Stimulated activated CD8-positive, alpha-beta memory T cell treated with anti-CD3 and anti-CD28 coated beads, Interleukin-4, amount 100 ng/mL, for 4 hours (primary cell): ENCODE measurements around the gene FOXE3.

Source experiments
- DNase-seq, 2 donors: peaks; one replicate each; pipeline ENCODE4 v3.0.0-alpha.2; 2020; ENCODE audit warnings: low read depth in 2 of 2, low spot score in 1 of 2

FOXE3 gene

DNA sequence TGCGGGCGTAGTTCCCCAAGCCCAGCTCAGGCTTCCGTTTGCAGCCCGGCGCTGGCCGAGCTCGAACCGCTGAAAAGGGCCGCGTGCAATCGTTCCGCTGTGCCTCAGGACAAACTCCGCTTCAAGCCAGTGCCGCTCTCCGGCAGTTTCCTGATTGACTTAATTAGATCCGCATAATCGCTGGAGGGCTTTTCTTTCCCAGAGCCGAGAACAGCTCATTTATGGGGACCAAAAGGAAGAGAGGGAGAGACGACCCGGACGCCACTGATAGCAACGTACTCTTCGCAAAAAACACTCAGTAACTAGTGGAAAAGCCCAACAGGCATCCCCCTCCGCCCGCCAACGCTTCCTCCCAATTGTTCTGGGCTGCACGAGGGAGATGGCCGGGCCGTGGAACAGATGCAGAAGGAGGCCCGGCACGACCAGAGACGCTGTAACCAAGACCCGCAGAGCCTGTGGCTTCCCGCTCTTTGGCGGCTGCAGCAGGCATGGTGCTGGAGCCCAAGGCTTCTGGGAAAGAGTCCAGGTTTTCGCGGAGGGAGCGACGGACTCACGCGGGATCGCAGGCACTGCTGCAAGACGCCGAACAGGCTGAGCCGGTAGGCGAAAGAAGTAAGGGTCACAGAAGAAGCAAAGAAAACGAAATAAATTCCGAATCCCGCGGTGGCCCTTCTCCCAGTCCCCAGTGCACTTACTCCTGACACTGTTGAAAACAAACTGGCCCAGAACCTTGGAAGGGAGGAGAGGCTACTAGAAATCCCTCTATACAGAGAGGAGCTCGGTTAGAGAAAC, 18.2 kb downstream of the FOXE3 start:
- no peak for DNase-seq

DNA sequence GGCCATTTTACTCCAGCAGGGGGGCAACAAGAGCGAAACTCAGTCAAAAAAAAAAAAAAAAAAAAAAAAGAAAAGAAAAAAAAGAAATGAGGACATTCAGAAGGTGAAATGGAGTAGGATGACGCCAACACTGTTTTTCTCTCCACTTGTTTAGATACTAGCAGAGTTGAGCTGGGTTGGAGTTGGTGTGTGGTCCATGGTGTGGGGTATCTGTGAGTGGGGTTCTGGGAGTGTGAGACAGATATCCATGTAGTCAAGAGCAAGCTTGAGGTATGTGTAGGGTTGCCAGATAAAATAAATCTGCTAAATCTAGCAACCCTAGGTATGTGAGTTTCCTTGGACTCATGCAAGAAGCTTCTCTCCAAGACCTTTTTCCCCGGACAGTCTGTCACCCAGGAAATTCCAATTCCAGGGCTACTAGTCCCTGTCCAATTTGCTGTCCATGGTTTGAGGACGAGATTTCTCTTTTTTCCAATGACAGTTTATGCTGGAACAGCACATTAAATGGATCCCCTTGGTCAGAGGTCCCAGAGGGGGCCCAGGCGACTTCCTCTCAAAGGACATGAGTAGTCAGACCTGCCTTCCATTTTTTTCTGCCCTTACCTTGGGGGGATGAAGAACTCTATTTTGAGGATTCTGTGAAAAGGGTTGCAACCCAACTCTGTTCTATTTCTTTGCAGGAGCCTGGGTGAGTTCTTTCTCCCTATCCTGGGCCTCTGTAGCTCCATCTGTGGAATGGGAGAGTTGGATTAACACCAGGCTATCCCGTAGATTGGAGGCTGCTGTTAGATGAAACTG, 19.6 kb downstream of the FOXE3 start:
- DNase-seq = no peak

DNA sequence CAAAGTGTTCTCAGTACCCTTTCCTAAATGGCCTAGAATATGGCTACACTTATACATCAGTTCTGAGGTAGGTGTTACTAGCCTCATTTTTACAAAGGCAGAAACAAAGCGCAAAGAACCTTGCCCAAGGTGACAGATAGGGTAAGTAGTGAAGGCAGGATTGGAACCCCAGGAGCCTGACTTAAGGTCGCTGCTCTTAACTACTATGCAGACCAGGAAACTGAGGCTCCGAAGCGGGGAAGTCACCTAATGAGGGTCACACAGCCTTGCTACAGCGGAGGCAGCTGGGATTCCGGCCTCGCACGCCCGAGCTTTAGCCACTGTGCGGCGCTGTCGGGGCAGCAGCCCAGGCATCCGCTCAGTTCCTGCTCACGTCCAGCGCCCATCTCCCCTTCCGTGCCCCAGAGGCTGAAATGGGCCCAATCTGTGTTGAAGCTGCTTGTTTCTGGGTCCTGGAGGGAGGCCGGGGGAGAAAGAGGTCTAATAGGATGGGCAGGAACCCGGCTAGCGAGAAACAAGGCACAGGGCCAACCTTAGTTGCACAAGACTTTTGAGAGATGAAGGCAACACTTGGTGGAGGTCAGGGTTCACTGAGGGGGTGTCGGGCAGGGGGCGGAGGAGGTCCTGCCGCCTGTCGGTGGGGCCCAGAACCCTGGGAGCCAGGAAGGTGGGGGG, 20.4 kb downstream of the FOXE3 start:
- peak; percentile 49 to 57 for DNase-seq

DNA sequence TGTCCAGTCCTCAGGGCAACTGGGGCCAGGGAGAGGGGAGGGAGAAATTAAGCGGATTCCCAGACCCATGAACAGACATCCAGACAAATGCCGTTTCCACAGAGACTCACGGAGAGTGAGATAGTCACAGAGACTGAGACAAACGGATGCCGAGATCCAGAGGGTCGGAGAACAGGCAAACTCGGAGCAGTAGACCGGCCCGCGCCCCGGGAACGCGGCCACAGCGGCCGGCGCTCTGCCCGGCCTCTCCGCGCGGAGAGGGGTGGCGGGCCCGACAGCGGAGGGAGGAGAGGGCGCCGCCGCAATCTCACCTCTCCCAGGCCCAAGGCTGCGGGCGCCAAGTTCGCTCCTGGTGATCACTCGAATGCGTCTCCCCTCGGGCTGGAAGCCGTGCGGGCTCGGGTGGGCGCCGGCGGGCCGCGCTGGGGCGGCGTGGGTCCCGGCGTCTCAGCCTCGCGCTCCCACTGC, 20.9 kb downstream of the FOXE3 start:
- no peak for DNase-seq

DNA sequence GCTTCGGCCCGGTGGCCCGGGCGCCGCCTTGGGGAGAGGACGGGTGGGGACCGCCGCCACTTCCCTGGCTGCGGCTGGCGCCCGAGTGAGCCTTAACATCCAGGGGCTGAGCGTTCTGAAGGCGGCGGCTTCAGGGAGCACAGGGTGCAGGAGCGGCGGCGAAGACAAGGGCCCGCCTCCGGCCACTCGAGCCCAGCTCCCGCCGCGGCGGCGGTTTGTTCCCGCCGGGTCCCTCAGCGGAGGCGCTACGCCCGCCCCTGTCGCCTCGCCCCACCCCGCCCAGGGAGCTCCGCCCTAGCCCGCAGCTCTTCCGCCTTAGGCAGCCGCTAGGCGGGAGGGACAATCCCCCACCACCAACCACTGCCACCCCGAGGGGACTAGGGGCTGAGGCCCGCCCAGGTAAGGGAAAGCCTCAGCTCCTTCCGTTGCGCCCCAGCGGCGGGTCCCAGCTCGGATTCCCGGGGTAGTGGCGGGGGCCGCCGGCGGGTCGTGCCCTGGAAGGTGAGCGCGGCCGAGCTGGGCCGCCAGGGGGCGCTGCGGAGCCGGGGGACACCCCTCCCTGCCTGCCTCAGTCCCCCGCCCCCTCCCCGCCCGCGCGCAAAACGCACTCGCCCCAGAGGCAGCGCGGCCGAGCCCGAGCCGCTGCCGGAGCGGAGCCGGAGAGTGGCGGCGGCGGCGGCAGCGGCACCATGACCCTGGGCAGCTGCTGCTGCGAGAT, 21.5 kb downstream of the FOXE3 start, which contains the start of gene FOXD2:
Gene FOXD2 (plus strand): TSS at position 598 of the 718 bp plus-strand sequence. CDS start 92 bp downstream, at position 690.
- DNase-seq = peak; percentile 80 to 87

DNA sequence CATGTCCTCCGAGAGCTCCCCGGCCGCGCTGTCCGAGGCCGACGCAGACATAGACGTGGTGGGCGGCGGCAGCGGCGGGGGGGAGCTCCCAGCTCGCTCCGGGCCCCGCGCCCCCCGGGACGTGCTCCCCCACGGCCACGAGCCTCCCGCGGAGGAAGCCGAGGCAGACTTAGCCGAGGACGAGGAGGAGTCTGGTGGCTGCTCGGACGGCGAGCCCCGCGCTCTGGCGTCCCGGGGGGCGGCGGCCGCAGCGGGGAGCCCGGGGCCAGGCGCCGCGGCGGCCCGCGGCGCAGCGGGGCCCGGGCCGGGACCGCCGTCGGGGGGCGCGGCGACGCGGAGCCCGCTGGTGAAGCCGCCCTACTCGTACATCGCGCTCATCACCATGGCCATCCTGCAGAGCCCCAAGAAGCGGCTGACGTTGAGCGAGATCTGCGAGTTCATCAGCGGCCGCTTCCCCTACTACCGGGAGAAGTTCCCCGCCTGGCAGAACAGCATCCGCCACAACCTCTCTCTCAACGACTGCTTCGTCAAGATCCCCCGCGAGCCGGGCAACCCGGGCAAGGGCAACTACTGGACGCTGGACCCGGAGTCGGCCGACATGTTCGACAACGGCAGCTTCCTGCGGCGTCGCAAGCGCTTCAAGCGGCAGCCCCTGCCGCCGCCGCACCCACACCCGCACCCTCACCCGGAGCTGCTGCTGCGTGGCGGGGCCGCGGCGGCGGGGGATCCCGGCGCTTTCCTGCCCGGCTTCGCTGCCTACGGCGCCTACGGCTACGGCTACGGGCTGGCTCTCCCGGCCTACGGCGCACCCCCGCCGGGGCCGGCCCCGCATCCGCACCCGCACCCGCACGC, 22.3 kb downstream of the FOXE3 start:
- DNase-seq = no peak

DNA sequence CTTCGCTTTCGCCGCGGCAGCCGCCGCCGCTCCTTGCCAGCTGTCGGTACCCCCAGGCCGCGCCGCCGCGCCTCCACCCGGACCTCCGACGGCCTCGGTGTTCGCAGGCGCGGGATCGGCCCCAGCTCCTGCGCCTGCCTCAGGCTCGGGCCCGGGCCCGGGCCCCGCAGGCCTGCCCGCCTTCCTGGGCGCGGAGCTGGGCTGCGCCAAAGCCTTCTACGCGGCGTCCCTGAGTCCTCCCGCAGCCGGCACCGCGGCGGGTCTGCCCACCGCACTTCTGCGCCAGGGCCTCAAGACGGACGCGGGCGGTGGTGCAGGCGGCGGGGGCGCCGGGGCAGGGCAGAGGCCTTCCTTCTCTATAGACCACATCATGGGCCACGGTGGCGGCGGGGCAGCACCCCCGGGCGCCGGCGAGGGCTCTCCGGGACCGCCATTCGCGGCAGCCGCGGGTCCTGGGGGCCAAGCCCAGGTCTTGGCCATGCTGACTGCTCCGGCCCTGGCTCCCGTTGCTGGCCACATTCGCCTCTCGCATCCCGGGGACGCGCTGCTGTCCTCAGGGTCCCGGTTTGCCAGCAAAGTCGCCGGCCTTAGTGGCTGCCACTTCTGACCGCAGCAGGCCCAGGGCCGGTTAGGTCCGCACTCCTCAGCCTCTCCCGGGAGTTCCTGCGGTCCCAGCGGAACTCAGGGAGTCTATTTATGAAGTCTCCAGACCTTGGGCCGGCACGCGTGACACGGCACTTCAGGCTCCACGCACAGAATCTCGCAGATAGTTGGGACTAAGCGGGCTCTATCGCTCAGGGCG, 23.1 kb downstream of the FOXE3 start:
- DNase-seq = no peak

DNA sequence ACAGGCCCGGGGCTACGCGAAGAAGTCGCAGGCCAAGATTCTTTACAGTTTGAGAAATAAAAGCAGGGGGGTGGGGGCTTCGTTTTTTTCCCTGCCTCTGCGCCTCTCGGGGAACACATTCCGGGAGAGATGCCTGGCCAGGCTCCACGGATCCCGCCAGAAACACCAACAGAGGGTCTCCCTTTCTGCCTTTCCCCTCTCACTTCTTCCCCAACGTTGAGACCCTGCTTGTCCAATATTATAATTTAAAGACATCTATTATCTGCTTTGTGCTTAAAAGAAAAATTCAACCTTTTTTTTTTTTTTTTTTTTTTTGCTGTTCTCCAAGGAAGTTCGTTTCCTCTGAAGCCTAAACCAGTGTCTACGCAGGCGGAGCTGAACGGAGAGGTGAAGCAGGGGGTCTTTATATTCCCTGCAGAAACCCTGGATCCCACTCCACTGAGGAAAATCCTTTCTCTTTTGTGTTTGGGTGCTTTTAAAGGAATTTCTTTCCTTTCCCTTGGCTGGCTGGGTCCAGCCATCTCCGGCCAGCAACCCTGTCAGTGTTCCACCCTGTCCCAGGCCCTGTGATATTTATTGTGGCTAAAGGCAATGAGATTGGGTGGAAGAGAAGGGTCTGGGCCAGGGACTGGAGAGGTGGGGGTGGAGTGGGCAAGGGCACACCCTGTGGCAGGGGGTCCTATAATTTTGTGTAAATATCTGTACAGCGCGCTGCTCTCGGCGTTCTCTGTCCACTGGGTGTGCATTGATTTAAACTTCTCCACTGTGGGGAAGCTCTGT, 23.9 kb downstream of the FOXE3 start:
- no peak for DNase-seq

DNA sequence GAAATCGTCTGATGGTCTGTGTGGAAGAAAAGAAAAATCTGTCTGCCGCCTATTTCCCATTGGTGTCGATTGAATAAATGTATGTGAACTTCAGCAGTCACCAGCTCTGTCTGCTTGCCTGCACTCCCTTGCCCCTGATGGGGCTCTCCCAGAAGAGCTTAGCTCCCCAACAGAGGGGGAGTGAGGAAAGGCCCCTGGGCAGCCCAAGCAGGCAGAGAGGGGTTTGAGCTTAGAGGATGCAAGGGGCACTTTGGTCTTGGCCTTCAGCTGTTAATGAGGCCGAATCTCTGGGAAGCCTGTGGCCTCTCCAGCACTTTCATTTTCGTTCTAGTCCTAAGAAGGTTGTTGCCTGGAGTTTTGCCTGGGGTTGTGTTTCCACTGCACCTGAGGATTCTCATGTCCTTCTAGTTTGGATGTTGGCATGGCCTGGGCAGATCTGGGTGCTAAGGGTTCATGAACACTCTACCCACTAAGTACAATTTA, 24.6 kb downstream of the FOXE3 start:
- no peak for DNase-seq

DNA sequence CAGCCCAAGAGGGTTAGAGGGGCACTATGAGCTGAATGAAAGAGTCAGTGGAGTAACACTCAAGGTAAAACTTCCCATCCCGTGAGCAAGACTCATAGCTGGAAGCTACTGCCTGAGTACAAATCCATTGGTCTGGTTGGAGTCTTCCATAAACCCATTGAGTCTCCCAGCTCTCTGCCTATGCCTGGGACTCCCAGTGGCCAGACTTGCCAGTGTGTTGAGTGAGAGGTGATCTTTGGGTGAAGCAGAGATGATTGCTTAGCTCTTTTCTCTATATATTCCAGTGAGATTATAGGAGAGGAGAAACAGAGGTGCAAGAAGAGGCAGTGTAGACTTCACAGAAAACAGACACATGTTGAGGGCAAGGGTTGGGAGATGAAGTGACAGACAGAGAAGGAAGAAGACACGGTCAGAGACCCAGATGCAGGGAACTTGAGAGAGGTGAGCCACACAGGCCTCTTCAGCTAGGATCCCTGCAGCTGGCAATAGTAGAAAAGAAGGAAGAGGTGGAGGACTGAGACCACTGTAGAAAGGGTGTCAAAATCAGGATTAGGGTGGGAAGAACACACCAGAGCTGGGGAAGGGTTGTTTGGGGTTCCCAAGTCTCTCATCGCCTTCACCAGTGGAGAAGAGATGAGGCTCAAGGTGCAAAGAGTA, 25.5 kb downstream of the FOXE3 start:
- no peak for DNase-seq

DNA sequence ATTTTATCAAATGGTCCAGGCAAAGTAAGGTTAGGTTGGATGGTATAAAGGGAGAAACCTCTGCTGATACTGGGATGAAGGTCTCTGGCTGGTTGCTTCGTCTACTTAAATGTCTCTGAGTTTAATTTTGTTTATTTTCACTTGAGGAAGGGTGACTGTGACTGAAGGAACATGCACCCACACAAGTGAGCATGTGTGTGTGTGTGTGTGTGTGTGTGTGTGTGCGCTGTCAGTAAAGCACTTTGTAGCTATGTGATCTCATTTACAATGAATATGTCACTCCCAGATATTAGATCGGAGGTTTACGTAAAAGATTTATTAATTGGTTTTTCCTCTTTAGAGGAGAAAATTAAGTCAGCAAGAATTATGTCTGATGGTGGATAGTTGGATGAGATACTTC, 26.1 kb downstream of the FOXE3 start:
- no peak for DNase-seq

DNA sequence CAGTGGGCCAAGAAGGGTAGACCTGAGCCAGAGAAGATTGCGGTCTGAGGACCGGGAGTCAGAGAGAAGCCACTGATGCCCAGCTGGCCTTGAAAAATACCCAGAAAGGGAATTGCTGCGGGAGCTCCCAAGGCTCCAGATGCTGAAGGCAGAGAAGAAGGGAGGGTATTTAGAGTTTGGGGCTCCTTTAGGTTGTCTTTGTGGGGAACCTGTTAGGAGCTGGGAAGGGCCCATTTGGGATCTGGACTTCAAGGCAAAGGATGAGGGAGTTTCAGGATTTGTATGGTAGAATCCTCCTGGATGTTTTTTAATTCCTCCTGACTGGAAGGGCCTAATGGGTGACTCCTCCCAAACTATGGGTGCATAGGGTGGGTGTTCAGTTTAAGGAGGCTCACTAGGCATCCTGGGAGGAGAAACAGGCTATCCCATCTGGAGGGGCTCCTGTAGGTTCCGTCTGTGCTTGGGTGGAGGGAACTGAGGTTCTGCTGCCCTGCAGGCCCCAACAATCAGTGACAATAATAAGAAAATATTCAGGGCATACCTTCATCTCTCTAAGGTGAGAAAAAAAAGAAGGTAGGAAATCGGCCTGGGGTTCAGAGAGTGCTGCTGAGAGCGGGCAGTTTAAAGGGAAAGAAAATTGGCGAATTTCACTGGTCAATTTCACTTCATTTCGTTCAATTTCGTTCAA, 26.9 kb downstream of the FOXE3 start:
- no peak for DNase-seq

DNA sequence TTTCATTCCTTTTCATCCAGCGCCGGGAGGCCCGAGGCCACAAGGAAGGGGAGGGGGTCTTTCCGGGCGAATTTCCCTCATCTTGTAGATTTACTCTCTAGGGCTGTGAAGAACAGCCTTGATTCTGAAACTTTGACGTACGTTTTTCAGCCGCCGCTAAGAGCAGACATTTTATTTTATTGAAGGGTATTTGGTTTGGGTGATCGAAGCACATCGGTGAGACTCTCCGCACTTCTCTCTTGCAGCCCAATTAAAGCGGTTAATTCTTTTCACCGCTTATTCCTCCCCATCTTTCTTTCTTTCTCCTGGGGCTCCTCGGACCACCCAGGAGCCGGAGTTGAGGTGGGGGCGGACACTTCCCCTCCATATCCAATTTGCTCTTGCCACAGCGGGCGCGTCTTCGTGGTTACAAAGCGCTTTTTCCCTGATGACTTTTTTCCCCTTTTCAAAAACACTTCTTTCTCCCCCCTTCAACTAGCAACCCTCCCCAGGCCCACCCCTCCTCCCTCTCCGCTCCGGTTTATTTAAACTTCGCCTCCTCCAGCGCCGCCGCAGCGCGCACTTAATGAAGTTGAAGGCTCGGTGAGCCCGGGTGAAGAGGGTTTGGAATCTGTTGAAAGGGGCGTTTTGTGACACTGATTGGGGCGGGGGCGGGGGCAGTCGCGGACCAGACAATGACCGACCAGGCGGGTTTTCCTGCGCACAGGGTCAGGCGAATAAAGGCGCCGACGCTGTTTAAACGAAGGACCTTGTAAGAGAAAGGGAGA, 27.6 kb downstream of the FOXE3 start:
- no peak for DNase-seq

DNA sequence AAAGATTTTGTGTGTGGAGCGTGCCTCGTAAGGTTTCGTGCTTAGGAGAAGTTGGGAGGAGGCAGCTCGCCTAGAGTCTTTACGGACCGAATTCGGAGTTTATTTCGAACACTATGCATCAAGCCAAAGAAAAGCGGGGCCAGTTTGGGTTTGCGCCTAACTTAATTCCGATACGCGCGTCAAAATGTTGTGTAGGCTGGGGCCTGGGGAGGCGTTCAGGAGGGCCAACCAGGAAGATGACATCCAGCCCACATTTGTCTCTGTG, 28.1 kb downstream of the FOXE3 start:
- no peak for DNase-seq

DNA sequence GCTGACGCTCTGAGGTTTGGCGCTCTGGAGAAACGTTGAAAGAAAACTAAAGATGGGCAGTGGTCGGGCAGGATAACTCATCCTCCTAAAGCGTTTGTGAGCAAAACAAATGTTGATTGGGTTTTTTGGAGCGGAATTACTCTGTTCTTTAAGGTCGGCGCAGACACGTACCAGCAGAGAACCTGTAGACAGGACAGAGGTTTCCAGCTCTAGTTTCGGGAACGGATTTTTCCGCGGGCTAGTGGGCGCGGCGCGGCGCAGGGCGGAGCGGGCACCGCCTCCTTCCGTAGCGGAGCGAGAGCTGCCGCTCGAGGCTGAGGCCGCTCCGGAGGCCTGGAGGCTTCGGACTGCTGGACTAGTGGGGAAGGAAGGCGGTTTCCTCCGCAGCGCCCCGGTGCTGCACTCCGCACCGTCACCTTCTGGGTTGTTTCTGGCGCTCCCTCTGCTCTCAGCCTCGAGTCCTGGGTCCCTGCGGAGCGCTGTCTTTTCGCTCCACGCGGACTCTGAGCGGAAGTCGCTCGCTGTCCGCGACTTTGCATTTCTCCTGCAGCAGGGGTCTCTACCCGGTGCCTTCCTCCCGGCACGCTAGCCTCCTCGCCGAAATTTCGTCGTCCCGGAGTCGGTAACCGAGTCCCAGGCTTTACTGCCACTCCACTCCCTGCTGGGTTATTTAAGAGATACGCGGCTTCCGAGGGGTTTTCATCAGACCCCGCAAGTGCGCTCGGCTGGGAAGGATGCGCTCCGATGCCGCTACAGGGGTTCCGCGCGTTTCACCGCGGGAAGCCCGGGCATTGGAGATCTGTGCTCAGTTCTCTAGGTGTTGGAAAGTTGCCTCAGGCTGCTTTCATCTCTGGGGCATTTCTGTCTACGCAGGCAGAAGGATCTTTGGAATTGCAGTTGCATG, 28.7 kb downstream of the FOXE3 start:
- no peak for DNase-seq
